Mesenchymal stem cell (in vitro differentiated cells and primary cell): ENCODE measurements around the gene TM4SF4.

Experiments
- DNase-seq: peaks from one replicate; pipeline ENCODE4 v3.0.0-alpha.2; 2013
- H2AFZ ChIP-seq: one replicate; pipeline ENCODE4 v1.6.1; 2013; ENCODE audit warnings: low read depth, mild to moderate bottlenecking, control low read depth, inconsistent platforms, low read length, moderate library complexity
- H2AK5ac ChIP-seq: 2 replicates; pipeline ENCODE4 v1.6.1; 2013; ENCODE audit warnings: low read length, moderate library complexity, mild to moderate bottlenecking, inconsistent platforms; ENCODE audit not compliant: severe bottlenecking
- H2BK120ac ChIP-seq: one replicate; pipeline ENCODE4 v1.6.1; 2013; ENCODE audit warnings: low read depth, mild to moderate bottlenecking, inconsistent platforms, low read length, moderate library complexity
- H2BK12ac ChIP-seq, 2 experiments: one replicate each; pipeline ENCODE4 v1.6.1; 2013; ENCODE audit warnings: inconsistent platforms in 2 of 2, low read length in 2 of 2, mild to moderate bottlenecking in 2 of 2, moderate library complexity in 2 of 2, control low read depth in 1 of 2
- H2BK15ac ChIP-seq: one replicate; pipeline ENCODE4 v1.6.1; 2013; ENCODE audit warnings: mild to moderate bottlenecking, low read depth, inconsistent platforms; ENCODE audit not compliant: poor library complexity, severe bottlenecking
- H2BK5ac ChIP-seq: 2 replicates; pipeline ENCODE4 v1.6.1; 2013; ENCODE audit warnings: low read depth, mild to moderate bottlenecking, low read length, control low read depth, inconsistent platforms; ENCODE audit not compliant: poor library complexity, severe bottlenecking
- H3K14ac ChIP-seq, 2 experiments: one replicate each; pipeline ENCODE4 v1.6.1; 2013; ENCODE audit warnings: inconsistent platforms in 2 of 2, low read length in 2 of 2, control low read depth in 1 of 2, mild to moderate bottlenecking in 1 of 2, moderate library complexity in 1 of 2
- H3K18ac ChIP-seq, 2 experiments: one replicate each; pipeline ENCODE4 v1.6.1; 2013; ENCODE audit warnings: inconsistent platforms in 2 of 2, low read length in 2 of 2, control low read depth in 1 of 2, low read depth in 1 of 2, mild to moderate bottlenecking in 1 of 2
- H3K23ac ChIP-seq, 2 experiments: one replicate each; pipeline ENCODE4 v1.6.1; 2013; ENCODE audit warnings: inconsistent platforms in 2 of 2, low read length in 2 of 2, mild to moderate bottlenecking in 2 of 2, moderate library complexity in 2 of 2, control low read depth in 1 of 2
- H3K27ac ChIP-seq: 2 replicates; pipeline ENCODE4 v1.5.1; 2013; ENCODE audit warnings: mild to moderate bottlenecking, moderate library complexity, low read length, control low read depth, inconsistent platforms; ENCODE audit not compliant: poor library complexity, severe bottlenecking
- H3K27me3 ChIP-seq, 2 experiments: 2 replicates each; pipeline versions ENCODE4 v1.6.1 to v1.7.0; 2013; ENCODE audit warnings: low read length in 2 of 2, mild to moderate bottlenecking in 2 of 2, moderate library complexity in 2 of 2, control low read depth in 1 of 2, inconsistent platforms in 1 of 2; ENCODE audit not compliant: control insufficient read depth in 1 of 2, insufficient read depth in 1 of 2
- H3K36me3 ChIP-seq, 2 experiments: 2 replicates each; pipeline versions ENCODE4 v1.6.1 to v1.7.0; 2013; ENCODE audit warnings: low read length in 2 of 2, control low read depth in 1 of 2, inconsistent platforms in 1 of 2, low read depth in 1 of 2, mild to moderate bottlenecking in 1 of 2; ENCODE audit not compliant: insufficient read depth in 2 of 2, control insufficient read depth in 1 of 2
- H3K4ac ChIP-seq, 2 experiments: one replicate each; pipeline ENCODE4 v1.6.1; 2013; ENCODE audit warnings: inconsistent platforms in 2 of 2, low read length in 2 of 2, mild to moderate bottlenecking in 2 of 2, moderate library complexity in 2 of 2, control low read depth in 1 of 2, low read depth in 1 of 2
- H3K4me1 ChIP-seq: 2 replicates; pipeline ENCODE4 v1.6.1; 2013; ENCODE audit warnings: low read depth, low read length, control low read depth; ENCODE audit not compliant: control insufficient read depth, insufficient read depth
- H3K4me2 ChIP-seq: 2 replicates; pipeline ENCODE4 v1.6.1; 2013; ENCODE audit warnings: low read length, mild to moderate bottlenecking, inconsistent platforms; ENCODE audit not compliant: poor library complexity, severe bottlenecking
- H3K4me3 ChIP-seq, 2 experiments: 2 replicates each; pipeline versions ENCODE4 v1.5.1 to v1.7.0; 2013; ENCODE audit warnings: low read length in 2 of 2, mild to moderate bottlenecking in 2 of 2, control low read depth in 1 of 2, low read depth in 1 of 2; ENCODE audit not compliant: insufficient read depth in 1 of 2
- H3K79me1 ChIP-seq: replicated peaks from 2 replicates; pipeline ENCODE4 v1.6.1; 2013; ENCODE audit warnings: mild to moderate bottlenecking, control low read depth, low read length, inconsistent platforms; ENCODE audit not compliant: poor library complexity, severe bottlenecking
- H3K9ac ChIP-seq: 2 replicates; pipeline ENCODE4 v1.7.0; 2013; ENCODE audit warnings: mild to moderate bottlenecking, low read length, moderate library complexity
- H3K9me3 ChIP-seq: 2 replicates; pipeline ENCODE4 v1.7.0; 2013; ENCODE audit warnings: mild to moderate bottlenecking, low read length; ENCODE audit not compliant: control insufficient read depth
- H4K8ac ChIP-seq: one replicate; pipeline ENCODE4 v1.6.1; 2013; ENCODE audit warnings: inconsistent platforms, mild to moderate bottlenecking, low read length, moderate library complexity
- H4K91ac ChIP-seq: one replicate; pipeline ENCODE4 v1.6.1; 2013; ENCODE audit warnings: mild to moderate bottlenecking, low read length, inconsistent platforms
- WGBS: methylation state at CpG from one replicate; pipeline ENCODE4 v1.1.7; 2013; ENCODE audit warnings: mixed read lengths; 5-methylcytosine and 5-hydroxymethylcytosine counted together

The TM4SF4 gene

GRCh38 chr3:149506965-149507364, 32.5 kb downstream of the TM4SF4 start:
- Histone ChIP-seq H3K27me3 (no peaks in the 10 kb centered on the region), H3K9ac (no peak overlapping the region), H4K91ac (no peak overlapping the region), H3K4me3 (no peak overlapping the region), H4K8ac (peak overlapping the region; percentile 64), H3K4me2 (no peak overlapping the region), H2BK5ac (no peak overlapping the region), H2BK12ac (no peak overlapping the region), H2AK5ac (peak overlapping the region; percentile 16), H3K4me1 (peaks cover 13% of the 10 kb centered on the region), H3K79me1 (no peaks in the 10 kb centered on the region), H3K4ac (peak overlapping the region in 1 of 2 experiments; percentile 40), H3K36me3 (no peaks in the 10 kb centered on the region), H2AFZ (no peak overlapping the region), H3K9me3 (no peaks in the 10 kb centered on the region), H2BK15ac (no peak overlapping the region), H3K18ac (no peak overlapping the region), H3K27ac (peak overlapping the region; percentile 74), H3K23ac (no peak overlapping the region), H3K14ac (no peak overlapping the region), H2BK120ac (no peak overlapping the region)
- DNase-seq = no peak
- 88% methylated on average over 2 of the region's 2 CpGs for WGBS

- Histone ChIP-seq H4K8ac (peak overlapping the region; percentile 64), H3K4me3 (no peak overlapping the region), H2AFZ (no peak overlapping the region), H3K18ac (no peak overlapping the region), H2BK5ac (no peak overlapping the region), H3K4me2 (no peak overlapping the region), H2BK120ac (no peak overlapping the region), H3K14ac (no peak overlapping the region), H3K27me3 (no peaks in the 10 kb centered on the region), H3K4ac (no peak overlapping the region), H3K4me1 (peaks cover 13% of the 10 kb centered on the region), H2BK12ac (no peak overlapping the region), H3K9ac (no peak overlapping the region), H3K27ac (peak overlapping the region; percentile 74), H2AK5ac (peak overlapping the region; percentile 26), H4K91ac (no peak overlapping the region), H3K36me3 (no peaks in the 10 kb centered on the region), H3K23ac (no peak overlapping the region), H3K9me3 (no peaks in the 10 kb centered on the region), H2BK15ac (no peak overlapping the region), H3K79me1 (no peaks in the 10 kb centered on the region)
- peak; percentile 27 for DNase-seq
- 68% methylated on average over 12 of the region's 14 CpGs for WGBS
These were observed 33.2 kb downstream of the TM4SF4 start for GRCh38 chr3:149507491-149508324.

GRCh38 chr3:149509526-149509925, 35.0 kb downstream of the TM4SF4 start:
- Histone ChIP-seq H3K4me1 (peaks cover 13% of the 10 kb centered on the region), H2AFZ (no peak overlapping the region), H3K23ac (no peak overlapping the region), H3K79me1 (no peaks in the 10 kb centered on the region), H4K91ac (no peak overlapping the region), H3K4me2 (no peak overlapping the region), H2BK15ac (no peak overlapping the region), H3K18ac (no peak overlapping the region), H3K36me3 (no peaks in the 10 kb centered on the region), H3K4me3 (no peak overlapping the region), H3K9ac (no peak overlapping the region), H3K27ac (no peak overlapping the region), H3K4ac (no peak overlapping the region), H4K8ac (no peak overlapping the region), H3K9me3 (no peaks in the 10 kb centered on the region), H2AK5ac (no peak overlapping the region), H2BK5ac (no peak overlapping the region), H3K27me3 (no peaks in the 10 kb centered on the region), H3K14ac (peak overlapping the region in 1 of 2 experiments; percentile 75), H2BK12ac (no peak overlapping the region), H2BK120ac (no peak overlapping the region)
- 93% methylated on average over 2 of the region's 3 CpGs for WGBS
- DNase-seq = no peak

GRCh38 chr3:149510480-149510879, 36.0 kb downstream of the TM4SF4 start:
- Histone ChIP-seq H4K8ac (no peak overlapping the region), H3K4me1 (peaks cover 13% of the 10 kb centered on the region), H3K27me3 (no peaks in the 10 kb centered on the region), H4K91ac (no peak overlapping the region), H2BK5ac (no peak overlapping the region), H3K4me2 (no peak overlapping the region), H3K36me3 (peaks cover 0 to 6% of the 10 kb centered on the region in 2 experiments), H3K18ac (no peak overlapping the region), H2BK120ac (no peak overlapping the region), H2AFZ (no peak overlapping the region), H3K23ac (no peak overlapping the region), H3K4me3 (no peak overlapping the region), H3K27ac (no peak overlapping the region), H3K9ac (no peak overlapping the region), H2BK12ac (no peak overlapping the region), H3K9me3 (no peaks in the 10 kb centered on the region), H3K79me1 (no peaks in the 10 kb centered on the region), H2BK15ac (no peak overlapping the region), H3K4ac (no peak overlapping the region), H2AK5ac (no peak overlapping the region), H3K14ac (no peak overlapping the region)
- DNase-seq = no peak
- 95% methylated on average over 3 of the region's 3 CpGs for WGBS
